Stomach (tissue), 9 donors: ENCODE data around the gene TSPAN2. TPM values are rescaled to one million over a fixed set of nuclear protein-coding genes. Genes with fewer than 3 reads are reported as not detected.

Experiments used
- DNase-seq, 2 donors: peaks; one replicate each; pipeline versions ENCODE4 v3.0.0 to v3.0.0-alpha.2; 2013 to 2019
- H3K27ac ChIP-seq, 5 donors: fragments of 200-600 bp in 4 of 5; sonication (generic) in 4 of 5; one replicate each; pipeline ENCODE4 v1.5.1; 2013 to 2019; ENCODE audit warnings: mild to moderate bottlenecking in 1 of 5, moderate library complexity in 1 of 5
- H3K27me3 ChIP-seq, 3 donors: fragments of 200-600 bp; sonication (generic); one replicate each; pipeline ENCODE4 v1.5.1; 2017 to 2019; ENCODE audit warnings: mixed run types in 1 of 3
- H3K36me3 ChIP-seq, 4 donors: fragments of 200-600 bp; sonication (generic); 1 replicate in 3 of 4; 2 replicates in 1 of 4; pipeline ENCODE4 v1.5.1; 2016 to 2019
- H3K4me1 ChIP-seq, 4 donors: fragments of 200-600 bp; sonication (generic); one replicate each; pipeline ENCODE4 v1.5.1; 2016 to 2019
- H3K4me3 ChIP-seq, 4 donors: fragments of 200-600 bp; sonication (generic) in 3 of 4; one replicate each; pipeline ENCODE4 v1.5.1; 2016 to 2019; ENCODE audit warnings: mild to moderate bottlenecking in 1 of 4
- H3K9me3 ChIP-seq, 4 donors: fragments of 200-600 bp; sonication (generic); one replicate each; pipeline ENCODE4 v1.5.1; 2016 to 2019
- EP300 ChIP-seq: sonication (generic); formaldehyde crosslinking; IDR thresholded peaks from one replicate; pipeline ENCODE4 v1.6.1; 2017; ENCODE audit warnings: antibody characterized with exemption
- POLR2A ChIP-seq, 4 donors: fragments of 450-650 bp; IDR thresholded peaks; one replicate each; pipeline ENCODE4 v1.6.1; 2016; ENCODE audit warnings: antibody characterized with exemption in 4 of 4, control low read depth in 2 of 4, mild to moderate bottlenecking in 1 of 4, moderate library complexity in 1 of 4
- POLR2AphosphoS5 ChIP-seq, 3 donors: sonication (generic); formaldehyde crosslinking; IDR thresholded peaks; one replicate each; pipeline ENCODE4 v1.6.1; 2016; ENCODE audit warnings: antibody characterized with exemption in 3 of 3
- WGBS, 5 donors: extraction: QIAGEN DNeasy Blood & Tissue Kit in 3 of 5; methylation state at CpG; one replicate each; pipeline versions ENCODE4 v1.1.5 to v1.1.7; 2013 to 2018; 5-methylcytosine and 5-hydroxymethylcytosine counted together
- intact Hi-C: fragments of 100-400 bp; cut with DNase I; formaldehyde crosslinking; loops from one replicate; pipeline ENCODE4 v1.15.1; 2023; ENCODE audit warnings: low total_unique reads
- polyA plus RNA-seq, 3 donors: library from polyadenylated mRNA; stranded (reverse); fragments of 200-250 nt; gene quantifications; one replicate each; pipeline ENCODE4 v1.2.3, GENCODE V29; 2013
- total RNA-seq, 5 donors: library from RNA; depleted of rRNA; stranded (reverse); fragments of >200 nt; gene quantifications; one replicate each; pipeline versions ENCODE4 v1.1.0 to v1.2.3, GENCODE V29; 2014 to 2016
- TF ChIP-seq, protein P1 (sequence below), 7 experiments: fragments of 450-650 bp in 4 of 7; fragments of 200-600 bp in 3 of 7; sonication (generic) in 3 of 7; IDR thresholded peaks; one replicate each; pipeline ENCODE4 v1.5.1; 2016 to 2019; ENCODE audit warnings: antibody characterized with exemption in 7 of 7, control low read depth in 2 of 7, mild to moderate bottlenecking in 1 of 7
- donor health status: healthy with polysubstance abuse.
- donor health status: Bipolar disorder and iron deficiency.
- donor health status: healthy.

The TSPAN2 gene
- total and polyA plus RNA-seq, 8 donors = 2.6 to 39.7 (median 10.2) TPM

DNA sequence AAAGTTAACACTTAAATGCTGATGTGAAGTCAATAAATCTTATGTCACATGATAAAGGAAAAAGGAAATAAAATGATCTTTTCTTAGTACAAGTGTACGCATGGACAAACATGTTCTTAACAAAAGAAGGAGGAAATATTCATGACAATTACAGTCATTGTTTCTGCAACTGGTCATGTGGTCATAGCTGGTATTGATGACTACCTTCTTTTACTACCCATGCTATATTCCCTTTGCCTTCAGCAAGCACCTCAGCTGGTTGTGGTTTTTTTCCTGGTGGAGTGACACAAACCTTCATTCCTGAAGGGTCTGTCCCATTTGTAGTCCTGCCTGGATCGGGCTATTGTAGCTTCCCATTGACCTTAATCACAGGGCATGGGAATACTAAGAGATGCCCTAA, 83.1 kb downstream of the TSPAN2 start:
- intact Hi-C loops = no loop called here
- H3K27me3 ChIP-seq = peaks cover 0 to 6% (median 0%) of the 10 kb centered on the region in 3 donors
- H3K27ac ChIP-seq = no peak overlapping the region
- no peak overlapping the region for H3K4me3 ChIP-seq
- TF ChIP-seq POLR2A (IDR thresholded peaks at IDR 0.05) = no peak
- no peak for TF ChIP-seq EP300
- TF ChIP-seq POLR2AphosphoS5 (IDR thresholded peaks at IDR 0.05) = no peak
- TF ChIP-seq, protein P1, sequence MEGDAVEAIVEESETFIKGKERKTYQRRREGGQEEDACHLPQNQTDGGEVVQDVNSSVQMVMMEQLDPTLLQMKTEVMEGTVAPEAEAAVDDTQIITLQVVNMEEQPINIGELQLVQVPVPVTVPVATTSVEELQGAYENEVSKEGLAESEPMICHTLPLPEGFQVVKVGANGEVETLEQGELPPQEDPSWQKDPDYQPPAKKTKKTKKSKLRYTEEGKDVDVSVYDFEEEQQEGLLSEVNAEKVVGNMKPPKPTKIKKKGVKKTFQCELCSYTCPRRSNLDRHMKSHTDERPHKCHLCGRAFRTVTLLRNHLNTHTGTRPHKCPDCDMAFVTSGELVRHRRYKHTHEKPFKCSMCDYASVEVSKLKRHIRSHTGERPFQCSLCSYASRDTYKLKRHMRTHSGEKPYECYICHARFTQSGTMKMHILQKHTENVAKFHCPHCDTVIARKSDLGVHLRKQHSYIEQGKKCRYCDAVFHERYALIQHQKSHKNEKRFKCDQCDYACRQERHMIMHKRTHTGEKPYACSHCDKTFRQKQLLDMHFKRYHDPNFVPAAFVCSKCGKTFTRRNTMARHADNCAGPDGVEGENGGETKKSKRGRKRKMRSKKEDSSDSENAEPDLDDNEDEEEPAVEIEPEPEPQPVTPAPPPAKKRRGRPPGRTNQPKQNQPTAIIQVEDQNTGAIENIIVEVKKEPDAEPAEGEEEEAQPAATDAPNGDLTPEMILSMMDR (IDR thresholded peaks at IDR 0.05) = no peak
- no peak for DNase-seq
- H3K4me1 ChIP-seq = no peaks in the 10 kb centered on the region
- WGBS, 5 donors = 64 to 79% (median 74%) methylated on average over 2 of the region's 2 CpGs
- H3K9me3 ChIP-seq = no peaks in the 10 kb centered on the region
- H3K36me3 ChIP-seq = no peaks in the 10 kb centered on the region

Other genes with a start within 250 kb of the TSPAN2 start
- not detected for gene SYCP1, start 234.6 kb downstream of the TSPAN2 start, total RNA-seq
- not detected for gene SYCP1, start 234.6 kb downstream of the TSPAN2 start, polyA plus RNA-seq
- not detected for gene TSHB, start 59.7 kb downstream of the TSPAN2 start, total RNA-seq
- gene TSHB, start 59.7 kb downstream of the TSPAN2 start, polyA plus RNA-seq = not detected
- gene NGF, start 248.7 kb upstream of the TSPAN2 start, total RNA-seq = 1 to 10 TPM in 3 of 5 donors, not detected in 2; 1.8 to 3.1 (median 2.2) TPM
- gene NGF, start 248.7 kb upstream of the TSPAN2 start, polyA plus RNA-seq = 1 to 10 TPM in 1 of 3 donors, under 1 TPM in 1, not detected in 1; 0.31 to 1.5 TPM